ENCODE results near the gene UROC1.
A peak's percentile ranks its signal among the peaks of the same experiment; 100 is the strongest.
"Not testable (repeated sequence)": the region's sequence is repeated elsewhere in the genome, so short reads cannot be mapped to it uniquely, and the experiment has no call there.

UROC1 gene

GRCh38 chr3:126546549-126547239 is 29.1 kb upstream of the UROC1 start:
- no peak for DNase-seq

GRCh38 chr3:126546013-126546412 is 28.4 kb upstream of the UROC1 start:
- DNase-seq: no peak

- DNase-seq: no peak
These were observed 28.0 kb upstream of the UROC1 start for GRCh38 chr3:126545544-126545943.

- DNase-seq: peak in 2 of 4 experiments; percentile 39 to 56
These were observed 27.2 kb upstream of the UROC1 start for GRCh38 chr3:126544596-126545281.

- DNase-seq: no peak
These were observed 26.0 kb upstream of the UROC1 start for GRCh38 chr3:126543457-126544061.

- no peak for DNase-seq
These were observed 25.0 kb upstream of the UROC1 start for GRCh38 chr3:126542340-126543241.

GRCh38 chr3:126541628-126542339 is 24.2 kb upstream of the UROC1 start:
- no peak for DNase-seq

GRCh38 chr3:126540951-126541627 is 23.5 kb upstream of the UROC1 start:
- no peak for DNase-seq

- DNase-seq: peak; percentile 87 to 98 (median 92)
These were observed 22.8 kb upstream of the UROC1 start for GRCh38 chr3:126540342-126540849.

- no peak for DNase-seq
These were observed 22.1 kb upstream of the UROC1 start for GRCh38 chr3:126539558-126540250.

- DNase-seq: no peak
These were observed 21.4 kb upstream of the UROC1 start for GRCh38 chr3:126538966-126539365.

- DNase-seq: no peak
These were observed 20.7 kb upstream of the UROC1 start for GRCh38 chr3:126538316-126538715.

GRCh38 chr3:126537730-126538281 is 20.2 kb upstream of the UROC1 start:
- no peak for DNase-seq

GRCh38 chr3:126537116-126537729 is 19.6 kb upstream of the UROC1 start:
- DNase-seq: no peak

- DNase-seq: no peak
These were observed 18.6 kb upstream of the UROC1 start for GRCh38 chr3:126536126-126536525.

- DNase-seq: no peak
These were observed 18.1 kb upstream of the UROC1 start for GRCh38 chr3:126535636-126536035.

- not testable (repeated sequence) for DNase-seq
These were observed 17.1 kb upstream of the UROC1 start for GRCh38 chr3:126534716-126535115.

- peak in 2 of 4 experiments; percentile 53 to 80 for DNase-seq
These were observed 15.9 kb upstream of the UROC1 start for GRCh38 chr3:126533506-126533905.

- no peak for DNase-seq
These were observed 13.4 kb upstream of the UROC1 start for GRCh38 chr3:126531051-126531330.
